Measurements from ENCODE around the gene CST8. TPM values are rescaled to one million over a fixed set of nuclear protein-coding genes. Genes with fewer than 3 reads are reported as not detected.

Gene CST8
- polyA plus RNA-seq, result not detected
- long read RNA-seq, donor 1, result 0 reads
- long read RNA-seq, donor 2, result 0 reads
- long read RNA-seq, donor 3, result 0 reads
- long read RNA-seq, donor 4, result 0 reads
- long read RNA-seq, donor 5, result 0 reads
- long read RNA-seq, donor 6, result 0 reads
- long read RNA-seq, donor 7, result 0 reads
- long read RNA-seq, donor 8, result 0 reads
- long read RNA-seq, donor 9, result 0 reads
- long read RNA-seq, donor 10, result 0 reads
- long read RNA-seq, donor 11, result 0 reads

GRCh38 chr20:23490817-23491216, at the start of gene CST8:
TSS of gene CST8 (plus strand) at chr20:23491117. CDS start at chr20:23491668, 551 bp downstream.
- Histone ChIP-seq H3K9me3 (ENCODE audit: control insufficient read depth, low read depth, low read length) (no peaks in the 10 kb centered on the region), H3K4me1 (ENCODE audit: control insufficient read depth, insufficient read depth, low read length) (no peaks in the 10 kb centered on the region), H3K27me3 (ENCODE audit: control insufficient read depth, insufficient read depth, low read length) (no peaks in the 10 kb centered on the region), H3K27ac (ENCODE audit: low read length) (no peak within 1 kb of the TSS), H3K36me3 (ENCODE audit: control insufficient read depth, insufficient read depth, low read length) (no peaks in the 10 kb centered on the region), H3K4me3 (ENCODE audit: low read length) (no peak within 1 kb of the TSS)
- no peak for DNase-seq
- WGBS (ENCODE audit: insufficient coverage, low lambda C conversion rate), result no CpG with 5 or more reads among the region's 5 CpGs

GRCh38 chr20:23441850-23442313, 49.0 kb upstream of the CST8 start:
- Histone ChIP-seq H3K27ac (ENCODE audit: low read length) (no peak overlapping the region), H3K9me3 (ENCODE audit: control insufficient read depth, low read depth, low read length) (no peaks in the 10 kb centered on the region), H3K27me3 (ENCODE audit: control insufficient read depth, insufficient read depth, low read length) (no peaks in the 10 kb centered on the region), H3K36me3 (ENCODE audit: control insufficient read depth, insufficient read depth, low read length) (no peaks in the 10 kb centered on the region), H3K4me3 (ENCODE audit: low read length) (no peak overlapping the region), H3K4me1 (ENCODE audit: control insufficient read depth, insufficient read depth, low read length) (peaks cover under 1% of the 10 kb centered on the region)
- peak; percentile 38 to 50 for DNase-seq
- WGBS (ENCODE audit: insufficient coverage, low lambda C conversion rate), result no CpG with 5 or more reads among the region's 8 CpGs

- Histone ChIP-seq H3K9me3 (ENCODE audit: control insufficient read depth, low read depth, low read length) (no peaks in the 10 kb centered on the region), H3K4me3 (ENCODE audit: low read length) (no peak overlapping the region), H3K36me3 (ENCODE audit: control insufficient read depth, insufficient read depth, low read length) (no peaks in the 10 kb centered on the region), H3K4me1 (ENCODE audit: control insufficient read depth, insufficient read depth, low read length) (no peaks in the 10 kb centered on the region), H3K27ac (ENCODE audit: low read length) (no peak overlapping the region), H3K27me3 (ENCODE audit: control insufficient read depth, insufficient read depth, low read length) (no peaks in the 10 kb centered on the region)
- DNase-seq, result no peak
- no CpG with 5 or more reads among the region's 5 CpGs for WGBS (ENCODE audit: insufficient coverage, low lambda C conversion rate)
These were observed 48.5 kb upstream of the CST8 start for GRCh38 chr20:23442436-23442835.

- H3K27me3 ChIP-seq (ENCODE audit: control insufficient read depth, insufficient read depth, low read length), result no peaks in the 10 kb centered on the region
- 80% methylated on average over 3 of the region's 4 CpGs for WGBS (ENCODE audit: insufficient coverage, low lambda C conversion rate)
- H3K36me3 ChIP-seq (ENCODE audit: control insufficient read depth, insufficient read depth, low read length), result no peaks in the 10 kb centered on the region
- no peaks in the 10 kb centered on the region for H3K4me1 ChIP-seq (ENCODE audit: control insufficient read depth, insufficient read depth, low read length)
- H3K27ac ChIP-seq (ENCODE audit: low read length), result no peak overlapping the region
- H3K4me3 ChIP-seq (ENCODE audit: low read length), result no peak overlapping the region
- H3K9me3 ChIP-seq (ENCODE audit: control insufficient read depth, low read depth, low read length), result no peaks in the 10 kb centered on the region
- no peak for DNase-seq
These were observed 46.1 kb upstream of the CST8 start for GRCh38 chr20:23444859-23445258.

GRCh38 chr20:23445596-23446217, 45.2 kb upstream of the CST8 start:
- H3K27ac ChIP-seq (ENCODE audit: low read length), result no peak overlapping the region
- H3K4me1 ChIP-seq (ENCODE audit: control insufficient read depth, insufficient read depth, low read length), result no peaks in the 10 kb centered on the region
- H3K9me3 ChIP-seq (ENCODE audit: control insufficient read depth, low read depth, low read length), result no peaks in the 10 kb centered on the region
- WGBS (ENCODE audit: insufficient coverage, low lambda C conversion rate), result no CpG with 5 or more reads among the region's 7 CpGs
- DNase-seq, result no peak
- no peak overlapping the region for H3K4me3 ChIP-seq (ENCODE audit: low read length)
- no peaks in the 10 kb centered on the region for H3K27me3 ChIP-seq (ENCODE audit: control insufficient read depth, insufficient read depth, low read length)
- H3K36me3 ChIP-seq (ENCODE audit: control insufficient read depth, insufficient read depth, low read length), result no peaks in the 10 kb centered on the region

- Histone ChIP-seq H3K4me1 (ENCODE audit: control insufficient read depth, insufficient read depth, low read length) (no peaks in the 10 kb centered on the region), H3K9me3 (ENCODE audit: control insufficient read depth, low read depth, low read length) (no peaks in the 10 kb centered on the region), H3K4me3 (ENCODE audit: low read length) (no peak overlapping the region), H3K27me3 (ENCODE audit: control insufficient read depth, insufficient read depth, low read length) (no peaks in the 10 kb centered on the region), H3K27ac (ENCODE audit: low read length) (no peak overlapping the region), H3K36me3 (ENCODE audit: control insufficient read depth, insufficient read depth, low read length) (no peaks in the 10 kb centered on the region)
- DNase-seq, result no peak
- WGBS (ENCODE audit: insufficient coverage, low lambda C conversion rate), result no CpG with 5 or more reads among the region's 8 CpGs
These were observed 44.4 kb upstream of the CST8 start for GRCh38 chr20:23446505-23446904.

GRCh38 chr20:23448167-23448566, 42.8 kb upstream of the CST8 start:
- Histone ChIP-seq H3K36me3 (ENCODE audit: control insufficient read depth, insufficient read depth, low read length) (no peaks in the 10 kb centered on the region), H3K4me3 (ENCODE audit: low read length) (no peak overlapping the region)
- no CpG with 5 or more reads among the region's 5 CpGs for WGBS (ENCODE audit: insufficient coverage, low lambda C conversion rate)

GRCh38 chr20:23449421-23449820, 41.5 kb upstream of the CST8 start:
- H3K4me1 ChIP-seq (ENCODE audit: control insufficient read depth, insufficient read depth, low read length), result no peaks in the 10 kb centered on the region

More at GRCh38 chr20:23448167-23448566, 42.8 kb upstream of the CST8 start:
- no peak overlapping the region for H3K27ac ChIP-seq (ENCODE audit: low read length)
- no peaks in the 10 kb centered on the region for H3K4me1 ChIP-seq (ENCODE audit: control insufficient read depth, insufficient read depth, low read length)
- DNase-seq, result no peak
- no peaks in the 10 kb centered on the region for H3K27me3 ChIP-seq (ENCODE audit: control insufficient read depth, insufficient read depth, low read length)
- no peaks in the 10 kb centered on the region for H3K9me3 ChIP-seq (ENCODE audit: control insufficient read depth, low read depth, low read length)

GRCh38 chr20:23450877-23451276, 40.0 kb upstream of the CST8 start:
- Histone ChIP-seq H3K4me1 (ENCODE audit: control insufficient read depth, insufficient read depth, low read length) (no peaks in the 10 kb centered on the region), H3K27me3 (ENCODE audit: control insufficient read depth, insufficient read depth, low read length) (no peaks in the 10 kb centered on the region), H3K36me3 (ENCODE audit: control insufficient read depth, insufficient read depth, low read length) (no peaks in the 10 kb centered on the region), H3K27ac (ENCODE audit: low read length) (no peak overlapping the region), H3K4me3 (ENCODE audit: low read length) (no peak overlapping the region), H3K9me3 (ENCODE audit: control insufficient read depth, low read depth, low read length) (no peaks in the 10 kb centered on the region)
- DNase-seq, result no peak
- WGBS (ENCODE audit: insufficient coverage, low lambda C conversion rate), result 93% methylated on average over 1 of the region's 1 CpG

More at GRCh38 chr20:23449421-23449820, 41.5 kb upstream of the CST8 start:
- Histone ChIP-seq H3K27ac (ENCODE audit: low read length) (no peak overlapping the region), H3K4me3 (ENCODE audit: low read length) (no peak overlapping the region), H3K36me3 (ENCODE audit: control insufficient read depth, insufficient read depth, low read length) (no peaks in the 10 kb centered on the region), H3K9me3 (ENCODE audit: control insufficient read depth, low read depth, low read length) (no peaks in the 10 kb centered on the region), H3K27me3 (ENCODE audit: control insufficient read depth, insufficient read depth, low read length) (no peaks in the 10 kb centered on the region)
- no peak for DNase-seq
- WGBS (ENCODE audit: insufficient coverage, low lambda C conversion rate), result no CpG with 5 or more reads among the region's 3 CpGs

GRCh38 chr20:23451956-23452487, 38.9 kb upstream of the CST8 start:
- Histone ChIP-seq H3K27ac (ENCODE audit: low read length) (no peak overlapping the region), H3K36me3 (ENCODE audit: control insufficient read depth, insufficient read depth, low read length) (no peaks in the 10 kb centered on the region), H3K27me3 (ENCODE audit: control insufficient read depth, insufficient read depth, low read length) (no peaks in the 10 kb centered on the region), H3K9me3 (ENCODE audit: control insufficient read depth, low read depth, low read length) (no peaks in the 10 kb centered on the region), H3K4me3 (ENCODE audit: low read length) (no peak overlapping the region), H3K4me1 (ENCODE audit: control insufficient read depth, insufficient read depth, low read length) (no peaks in the 10 kb centered on the region)
- no peak for DNase-seq
- WGBS (ENCODE audit: insufficient coverage, low lambda C conversion rate), result no CpG with 5 or more reads among the region's 11 CpGs
